ENCODE data around the gene LIPN. TPM values are rescaled to one million over a fixed set of nuclear protein-coding genes. Genes with fewer than 3 reads are reported as not detected.

The LIPN gene
- not detected in 2 replicates for total RNA-seq (2014; rRNA removed; shearing (Covaris generic); ENCODE audit: low replicate concordance)

GRCh38 chr10:88759366-88760101 is at the start of gene LIPN:
TSS of gene LIPN (plus strand) at chr10:88760020. CDS start at chr10:88761406, 1,386 bp downstream.
- no peaks in the 10 kb centered on the region for H3K27me3 ChIP-seq (ENCODE audit: low read length)
- H3K36me3 ChIP-seq (ENCODE audit: insufficient read depth, low read length) = no peaks in the 10 kb centered on the region
- H2AFZ ChIP-seq (ENCODE audit: low read length) = peak within 1 kb of the TSS; percentile 67
- H4K20me1 ChIP-seq (ENCODE audit: insufficient read depth, low read depth, low read length) = no peaks in the 10 kb centered on the region
- no peak within 1 kb of the TSS for H3K27ac ChIP-seq (ENCODE audit: low read length)
- no peaks in the 10 kb centered on the region for H3K79me2 ChIP-seq (ENCODE audit: low read length)
- H3K9me2 ChIP-seq (replicated peaks; ENCODE audit: insufficient read depth, low read length) = no peaks in the 10 kb centered on the region
- no peak within 1 kb of the TSS for H3K4me3 ChIP-seq (ENCODE audit: low read length)
- no peaks in the 10 kb centered on the region for H3K4me1 ChIP-seq (ENCODE audit: low read length)
- no peak within 1 kb of the TSS for H3K4me2 ChIP-seq (ENCODE audit: low read depth, low read length, poor library complexity, severe bottlenecking)
- no peak within 1 kb of the TSS for H3K9ac ChIP-seq (ENCODE audit: low read length)
- no peaks in the 10 kb centered on the region for H3K9me3 ChIP-seq (ENCODE audit: low read length)
- DNase-seq = peak; percentile 43

DNA sequence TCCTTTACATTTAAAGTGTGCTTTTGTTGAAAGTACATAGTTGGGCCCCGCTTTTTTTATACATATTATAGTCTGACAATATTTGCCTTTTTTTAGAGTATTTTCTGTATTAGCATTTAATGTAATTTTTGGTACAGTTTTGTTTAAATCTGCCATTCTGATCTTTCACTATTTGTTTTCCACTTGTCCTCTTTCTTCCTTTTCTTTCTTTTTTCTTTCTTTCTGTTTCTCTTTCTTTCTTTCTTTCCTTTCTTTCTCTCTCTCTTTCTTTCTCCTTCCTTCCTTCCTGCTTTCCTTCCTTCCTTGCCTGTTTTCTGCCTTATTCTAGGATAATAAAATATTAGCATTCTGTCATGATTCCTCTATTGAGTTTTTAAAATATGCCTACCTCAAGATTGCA is 44.3 kb upstream of the LIPN start:
- Histone ChIP-seq H3K27me3 (ENCODE audit: low read length) (no peaks in the 10 kb centered on the region), H3K79me2 (ENCODE audit: low read length) (no peaks in the 10 kb centered on the region), H3K9ac (ENCODE audit: low read length) (no peak overlapping the region), H3K9me3 (ENCODE audit: low read length) (no peaks in the 10 kb centered on the region), H3K4me1 (ENCODE audit: low read length) (no peaks in the 10 kb centered on the region), H3K36me3 (ENCODE audit: insufficient read depth, low read length) (no peaks in the 10 kb centered on the region), H3K9me2 (replicated peaks; ENCODE audit: insufficient read depth, low read length) (no peaks in the 10 kb centered on the region), H4K20me1 (ENCODE audit: insufficient read depth, low read depth, low read length) (no peaks in the 10 kb centered on the region), H3K27ac (ENCODE audit: low read length) (no peak overlapping the region), H3K4me3 (ENCODE audit: low read length) (no peak overlapping the region), H2AFZ (ENCODE audit: low read length) (no peak overlapping the region), H3K4me2 (ENCODE audit: low read depth, low read length, poor library complexity, severe bottlenecking) (no peak overlapping the region)
- DNase-seq = no peak

GRCh38 chr10:88721392-88721791 is 38.4 kb upstream of the LIPN start:
- Histone ChIP-seq H3K27me3 (ENCODE audit: low read length) (no peaks in the 10 kb centered on the region), H4K20me1 (ENCODE audit: insufficient read depth, low read depth, low read length) (no peaks in the 10 kb centered on the region), H3K36me3 (ENCODE audit: insufficient read depth, low read length) (no peaks in the 10 kb centered on the region), H3K79me2 (ENCODE audit: low read length) (no peaks in the 10 kb centered on the region), H2AFZ (ENCODE audit: low read length) (no peak overlapping the region), H3K9me2 (replicated peaks; ENCODE audit: insufficient read depth, low read length) (no peaks in the 10 kb centered on the region), H3K27ac (ENCODE audit: low read length) (no peak overlapping the region), H3K4me3 (ENCODE audit: low read length) (no peak overlapping the region), H3K9ac (ENCODE audit: low read length) (no peak overlapping the region), H3K9me3 (ENCODE audit: low read length) (no peaks in the 10 kb centered on the region), H3K4me2 (ENCODE audit: low read depth, low read length, poor library complexity, severe bottlenecking) (no peak overlapping the region), H3K4me1 (ENCODE audit: low read length) (no peaks in the 10 kb centered on the region)
- no peak for DNase-seq

DNA sequence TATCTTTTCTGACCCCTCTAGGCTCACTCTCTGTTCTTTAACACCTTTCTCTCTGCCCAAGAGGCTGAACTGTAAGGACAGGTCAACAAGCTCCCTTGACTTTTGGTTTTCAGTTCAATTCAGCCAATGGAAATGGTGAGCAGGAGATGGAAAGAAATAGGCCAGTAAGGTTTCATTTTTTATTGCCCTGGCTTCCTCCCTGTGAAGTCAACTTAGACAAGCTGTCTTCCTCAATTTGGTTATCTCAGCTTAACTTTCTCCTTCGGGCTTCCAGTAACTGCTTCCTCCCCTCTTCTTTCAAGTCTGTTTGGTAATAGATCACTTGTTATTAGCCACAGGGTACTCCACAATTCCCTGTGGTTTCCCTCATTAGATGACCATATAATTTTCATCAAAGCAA is 34.0 kb upstream of the LIPN start:
- no peaks in the 10 kb centered on the region for H3K9me2 ChIP-seq (replicated peaks; ENCODE audit: insufficient read depth, low read length)
- no peak overlapping the region for H2AFZ ChIP-seq (ENCODE audit: low read length)
- no peak overlapping the region for H3K4me3 ChIP-seq (ENCODE audit: low read length)
- H3K4me2 ChIP-seq (ENCODE audit: low read depth, low read length, poor library complexity, severe bottlenecking) = no peak overlapping the region
- no peak overlapping the region for H3K27ac ChIP-seq (ENCODE audit: low read length)
- no peaks in the 10 kb centered on the region for H3K9me3 ChIP-seq (ENCODE audit: low read length)
- no peaks in the 10 kb centered on the region for H3K36me3 ChIP-seq (ENCODE audit: insufficient read depth, low read length)
- no peak for DNase-seq
- H3K79me2 ChIP-seq (ENCODE audit: low read length) = no peaks in the 10 kb centered on the region
- H3K4me1 ChIP-seq (ENCODE audit: low read length) = no peaks in the 10 kb centered on the region
- no peaks in the 10 kb centered on the region for H4K20me1 ChIP-seq (ENCODE audit: insufficient read depth, low read depth, low read length)
- no peak overlapping the region for H3K9ac ChIP-seq (ENCODE audit: low read length)
- H3K27me3 ChIP-seq (ENCODE audit: low read length) = no peaks in the 10 kb centered on the region

DNA sequence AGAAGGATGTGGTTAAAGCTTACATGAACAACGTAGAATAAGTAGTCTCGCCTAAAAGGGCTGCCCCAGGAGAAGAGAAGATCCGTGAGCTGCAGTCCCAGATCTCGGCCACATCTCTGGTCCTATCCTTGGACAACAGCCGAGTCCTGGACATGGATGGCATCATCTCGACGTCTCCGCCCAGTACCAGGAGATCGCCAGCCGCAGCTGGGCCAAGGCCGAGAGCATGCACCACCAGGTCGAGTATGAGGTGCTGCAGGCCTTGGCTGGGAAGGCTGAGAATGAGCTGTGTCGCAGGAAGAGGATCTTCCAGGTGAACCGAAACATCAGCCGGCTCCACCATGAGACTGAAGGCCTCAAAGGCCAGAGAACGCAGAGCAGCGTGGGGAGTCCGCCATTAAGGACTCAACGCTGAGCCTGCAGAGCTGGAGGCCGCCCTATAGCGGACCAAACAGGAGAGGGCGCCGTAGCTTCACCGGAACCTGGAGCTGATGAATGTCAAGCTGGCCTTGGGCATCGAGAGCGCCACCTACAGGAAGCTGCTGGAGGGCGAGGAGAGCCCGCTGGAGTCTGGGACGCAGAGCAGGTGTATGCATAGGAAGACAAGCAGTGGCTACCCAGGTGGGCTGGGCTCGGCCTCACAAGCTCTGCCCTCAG is 31.6 kb upstream of the LIPN start:
- Histone ChIP-seq H3K27me3 (ENCODE audit: low read length) (no peaks in the 10 kb centered on the region), H3K27ac (ENCODE audit: low read length) (no peak overlapping the region), H2AFZ (ENCODE audit: low read length) (no peak overlapping the region), H3K4me3 (ENCODE audit: low read length) (no peak overlapping the region), H3K36me3 (ENCODE audit: insufficient read depth, low read length) (no peaks in the 10 kb centered on the region), H3K4me1 (ENCODE audit: low read length) (no peaks in the 10 kb centered on the region), H3K9me3 (ENCODE audit: low read length) (no peaks in the 10 kb centered on the region), H4K20me1 (ENCODE audit: insufficient read depth, low read depth, low read length) (no peaks in the 10 kb centered on the region), H3K9ac (ENCODE audit: low read length) (no peak overlapping the region), H3K4me2 (ENCODE audit: low read depth, low read length, poor library complexity, severe bottlenecking) (no peak overlapping the region), H3K9me2 (replicated peaks; ENCODE audit: insufficient read depth, low read length) (no peaks in the 10 kb centered on the region), H3K79me2 (ENCODE audit: low read length) (no peaks in the 10 kb centered on the region)
- DNase-seq = peak; percentile 80

GRCh38 chr10:88730864-88731263 is 29.0 kb upstream of the LIPN start:
- H3K4me2 ChIP-seq (ENCODE audit: low read depth, low read length, poor library complexity, severe bottlenecking) = no peak overlapping the region

DNA sequence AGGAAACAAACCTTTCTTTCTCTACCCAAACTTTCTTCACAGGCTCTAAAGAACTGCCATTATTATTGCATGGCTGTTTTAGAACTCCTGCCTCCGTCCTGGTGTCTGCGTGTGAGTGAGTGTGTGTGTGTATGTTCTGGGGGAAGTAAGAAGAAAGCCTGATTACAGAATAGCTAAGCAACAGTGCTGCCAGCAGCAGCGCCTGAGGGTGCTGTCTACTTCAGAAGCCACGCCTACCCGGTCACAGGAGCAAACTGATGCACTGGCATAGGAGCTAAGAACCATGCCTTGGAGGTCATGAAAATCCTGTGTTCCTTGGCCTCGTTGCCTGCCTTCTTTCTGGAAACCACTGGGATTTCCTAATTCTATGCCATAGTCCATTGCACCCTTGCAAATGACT is 28.5 kb upstream of the LIPN start:
- Histone ChIP-seq H3K9ac (ENCODE audit: low read length) (no peak overlapping the region), H3K27ac (ENCODE audit: low read length) (no peak overlapping the region), H3K36me3 (ENCODE audit: insufficient read depth, low read length) (no peaks in the 10 kb centered on the region), H3K79me2 (ENCODE audit: low read length) (no peaks in the 10 kb centered on the region), H3K9me3 (ENCODE audit: low read length) (no peaks in the 10 kb centered on the region), H4K20me1 (ENCODE audit: insufficient read depth, low read depth, low read length) (no peaks in the 10 kb centered on the region), H3K4me3 (ENCODE audit: low read length) (no peak overlapping the region), H3K9me2 (replicated peaks; ENCODE audit: insufficient read depth, low read length) (no peaks in the 10 kb centered on the region), H3K27me3 (ENCODE audit: low read length) (no peaks in the 10 kb centered on the region), H3K4me1 (ENCODE audit: low read length) (no peaks in the 10 kb centered on the region), H3K4me2 (ENCODE audit: low read depth, low read length, poor library complexity, severe bottlenecking) (no peak overlapping the region), H2AFZ (ENCODE audit: low read length) (no peak overlapping the region)
- DNase-seq = no peak

More at GRCh38 chr10:88730864-88731263, 29.0 kb upstream of the LIPN start:
- Histone ChIP-seq H3K9ac (ENCODE audit: low read length) (no peak overlapping the region), H3K4me3 (ENCODE audit: low read length) (no peak overlapping the region), H3K36me3 (ENCODE audit: insufficient read depth, low read length) (no peaks in the 10 kb centered on the region), H3K27me3 (ENCODE audit: low read length) (no peaks in the 10 kb centered on the region), H3K9me2 (replicated peaks; ENCODE audit: insufficient read depth, low read length) (no peaks in the 10 kb centered on the region), H3K27ac (ENCODE audit: low read length) (no peak overlapping the region), H4K20me1 (ENCODE audit: insufficient read depth, low read depth, low read length) (no peaks in the 10 kb centered on the region), H3K9me3 (ENCODE audit: low read length) (no peaks in the 10 kb centered on the region), H2AFZ (ENCODE audit: low read length) (no peak overlapping the region), H3K4me1 (ENCODE audit: low read length) (no peaks in the 10 kb centered on the region), H3K79me2 (ENCODE audit: low read length) (no peaks in the 10 kb centered on the region)
- DNase-seq = no peak

- H3K4me3 ChIP-seq (ENCODE audit: low read length) = no peak overlapping the region
- DNase-seq = no peak
- H3K9me2 ChIP-seq (replicated peaks; ENCODE audit: insufficient read depth, low read length) = no peaks in the 10 kb centered on the region
- no peaks in the 10 kb centered on the region for H3K36me3 ChIP-seq (ENCODE audit: insufficient read depth, low read length)
- H3K9me3 ChIP-seq (ENCODE audit: low read length) = no peaks in the 10 kb centered on the region
- no peak overlapping the region for H3K4me2 ChIP-seq (ENCODE audit: low read depth, low read length, poor library complexity, severe bottlenecking)
- H3K27ac ChIP-seq (ENCODE audit: low read length) = no peak overlapping the region
- H3K27me3 ChIP-seq (ENCODE audit: low read length) = no peaks in the 10 kb centered on the region
- H3K79me2 ChIP-seq (ENCODE audit: low read length) = no peaks in the 10 kb centered on the region
- H2AFZ ChIP-seq (ENCODE audit: low read length) = no peak overlapping the region
- H4K20me1 ChIP-seq (ENCODE audit: insufficient read depth, low read depth, low read length) = no peaks in the 10 kb centered on the region
- H3K9ac ChIP-seq (ENCODE audit: low read length) = no peak overlapping the region
- no peaks in the 10 kb centered on the region for H3K4me1 ChIP-seq (ENCODE audit: low read length)
Measured at GRCh38 chr10:88733215-88733614, 26.6 kb upstream of the LIPN start.

Data from Karpas-422 (cell line).